Endometrial microvascular endothelial cells (primary cell): Measurements from ENCODE around the gene COX15. TPM values are rescaled to one million over a fixed set of nuclear protein-coding genes. Genes with fewer than 3 reads are reported as not detected.
"Not testable (repeated sequence)": the region's sequence is repeated elsewhere in the genome, so short reads cannot be mapped to it uniquely, and the experiment has no call there.

Source experiments
- in situ Hi-C: cut with HindIII; loops from 2 replicates; pipeline ENCODE4 v1.10.0; 2017; ENCODE audit warnings: low sequenced_read_pairs, low pct_unique_long_range_greater_than_20kb; ENCODE audit errors: inconsistent ontology term
- total RNA-seq: library from RNA; depleted of rRNA; stranded (reverse); fragments of >200 nt; gene quantifications from one replicate; pipeline ENCODE4 v1.2.3, GENCODE V29; 2015; ENCODE audit errors: inconsistent ontology term

The COX15 gene
- total RNA-seq: 39.1 TPM

DNA sequence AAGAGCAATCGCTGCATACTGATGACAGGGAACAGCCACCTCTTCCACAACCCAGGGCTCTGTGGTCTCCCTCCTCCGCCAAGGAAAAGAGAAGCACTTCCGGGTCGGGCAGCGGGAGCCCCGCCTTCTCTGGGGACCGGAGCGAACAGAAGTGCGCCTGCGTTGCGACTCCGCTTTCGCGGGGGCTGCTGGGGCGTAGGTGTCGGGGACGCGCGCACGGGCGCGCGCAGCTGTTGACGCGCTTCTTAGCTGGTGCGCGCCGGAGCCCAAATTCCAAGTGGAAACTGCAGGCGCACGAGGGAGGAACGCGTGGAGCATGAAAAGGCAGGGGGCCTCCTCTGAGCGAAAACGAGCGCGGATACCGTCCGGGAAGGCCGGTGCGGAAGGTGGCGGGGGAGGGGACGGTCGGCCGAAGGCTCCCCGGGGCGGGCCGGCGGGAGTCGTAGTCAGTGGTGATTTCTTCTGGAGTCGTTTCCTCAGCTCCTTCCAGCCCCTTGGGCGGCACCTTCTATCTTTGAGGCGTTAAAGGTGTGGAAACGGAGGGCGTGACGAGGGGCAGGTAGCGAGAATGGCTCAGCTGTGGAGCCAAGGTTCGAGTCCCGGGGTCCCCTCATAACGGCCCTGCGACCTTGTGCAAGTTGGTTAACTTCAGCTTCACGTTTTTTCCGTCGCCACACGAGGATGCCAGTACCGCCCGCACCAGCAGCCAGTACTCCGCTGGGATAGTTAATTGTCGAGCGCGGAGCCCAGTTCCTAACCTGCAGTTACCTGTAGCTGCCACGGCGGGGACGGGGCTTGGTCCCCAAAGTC is at the start of gene COX15, which contains the start of gene CUTC:
Gene COX15 (minus strand): TSS at position 95 of the 810 bp plus-strand sequence. CDS start 78 bp downstream, at position 17.
Gene CUTC (plus strand): TSS at position 202 of the 810 bp plus-strand sequence. CDS start 115 bp downstream, at position 317.
- in situ Hi-C loops: no loop called here

DNA sequence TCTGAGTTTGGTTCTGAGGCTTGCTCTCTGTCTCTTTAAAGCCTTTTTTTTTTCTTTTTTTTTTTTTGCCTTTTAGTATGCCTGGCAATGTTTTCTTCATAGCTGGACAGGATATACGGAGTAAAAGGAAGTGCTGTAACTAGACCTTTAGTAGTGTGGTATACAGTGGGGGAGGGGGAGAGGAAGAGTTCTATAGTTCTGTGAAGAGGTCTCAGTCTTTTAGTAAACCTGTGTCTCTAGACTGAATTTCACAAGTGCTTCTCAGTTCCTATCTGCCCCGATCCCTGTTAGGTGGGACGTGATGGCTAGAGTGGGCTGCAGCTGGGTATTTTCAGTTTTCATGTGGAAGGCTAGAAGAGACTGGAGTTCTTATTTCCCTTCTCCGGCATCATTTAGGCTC is 47.4 kb upstream of the COX15 start:
- in situ Hi-C loops: no loop called here

DNA sequence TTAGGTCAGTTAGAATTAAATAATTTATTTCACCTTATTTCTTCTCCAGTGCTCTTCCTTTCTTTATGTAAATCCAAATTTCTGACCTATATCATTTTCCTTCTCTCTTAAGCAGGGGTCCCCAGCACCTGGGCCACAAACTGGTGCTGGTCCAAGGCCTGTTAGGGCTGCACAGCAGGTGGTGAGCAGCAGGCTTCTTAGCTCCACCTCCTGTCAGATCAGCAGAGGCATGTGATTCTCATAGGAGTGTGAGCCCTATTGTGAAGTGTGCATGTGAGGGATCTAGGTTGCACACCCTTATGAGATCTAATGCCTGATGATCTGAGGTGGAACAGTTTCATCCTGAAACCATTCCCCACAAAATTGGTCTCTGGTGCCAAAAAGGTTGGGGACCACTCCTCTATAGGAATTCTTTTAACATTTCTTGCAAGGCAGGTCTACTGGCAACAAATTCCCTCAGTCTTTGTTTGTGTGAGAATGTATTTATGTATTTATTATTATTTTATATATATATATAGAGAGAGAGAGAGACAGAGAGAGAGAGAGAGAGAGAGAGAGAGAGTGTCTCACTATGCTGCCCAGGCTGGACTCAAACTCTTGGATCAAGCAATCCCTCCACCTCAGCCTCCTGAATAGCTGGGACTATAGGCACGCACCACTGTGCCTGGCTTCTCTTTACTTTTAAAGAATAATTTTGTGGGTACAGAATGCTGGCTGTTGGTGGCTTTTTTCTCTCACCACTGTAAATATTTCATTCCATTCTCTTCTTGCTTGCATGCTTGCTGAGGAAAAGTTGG is 46.2 kb upstream of the COX15 start:
- in situ Hi-C loops: no loop called here

DNA sequence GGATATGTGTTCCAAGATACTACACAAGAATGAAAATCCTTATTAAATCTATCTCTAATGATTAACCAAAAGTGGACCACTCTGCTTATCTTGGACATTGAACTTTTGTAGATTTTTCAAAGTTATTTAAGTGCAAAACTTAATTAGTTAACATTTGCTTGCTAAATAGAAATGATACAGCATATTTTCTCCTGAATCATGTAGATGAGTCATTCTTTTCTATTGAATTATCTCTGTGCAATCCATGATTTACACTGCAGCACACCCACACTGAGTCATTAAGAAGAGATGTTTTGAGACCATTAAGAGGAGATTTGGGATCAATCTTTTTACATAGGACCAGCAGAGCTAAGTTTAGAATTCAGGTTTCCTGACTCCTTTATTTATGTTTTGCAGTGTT is 43.9 kb upstream of the COX15 start:
- in situ Hi-C loops: no loop called here

DNA sequence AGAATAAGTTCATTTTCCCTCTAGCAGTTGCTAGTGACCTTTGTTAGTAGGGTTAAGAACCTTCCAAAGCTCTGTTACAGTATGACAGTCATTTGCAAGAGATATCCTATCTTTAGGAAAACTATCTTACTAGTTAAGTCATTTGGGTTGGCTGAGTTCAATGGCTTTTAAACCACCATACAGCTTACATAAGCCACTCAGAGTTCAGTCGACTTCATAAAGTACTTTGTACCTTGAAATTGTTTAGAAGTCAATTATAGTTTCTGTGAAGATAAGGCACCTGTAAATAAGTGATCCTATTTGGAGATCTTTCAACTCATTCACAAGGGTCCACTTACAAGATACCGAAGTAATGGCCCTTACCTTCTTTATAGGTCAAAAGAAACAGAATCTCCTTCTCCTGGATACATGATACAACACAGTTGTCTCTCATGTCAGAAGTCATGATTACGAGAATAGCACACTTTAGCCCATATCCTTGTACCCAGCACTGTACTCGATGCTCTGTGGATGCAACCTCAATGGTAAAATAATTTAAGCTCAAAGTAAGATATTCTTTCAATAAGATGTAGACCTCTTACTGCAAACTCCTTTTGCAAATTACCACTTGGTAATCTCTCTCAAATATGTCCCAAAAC is 38.6 kb upstream of the COX15 start:
- in situ Hi-C loops: no loop called here

DNA sequence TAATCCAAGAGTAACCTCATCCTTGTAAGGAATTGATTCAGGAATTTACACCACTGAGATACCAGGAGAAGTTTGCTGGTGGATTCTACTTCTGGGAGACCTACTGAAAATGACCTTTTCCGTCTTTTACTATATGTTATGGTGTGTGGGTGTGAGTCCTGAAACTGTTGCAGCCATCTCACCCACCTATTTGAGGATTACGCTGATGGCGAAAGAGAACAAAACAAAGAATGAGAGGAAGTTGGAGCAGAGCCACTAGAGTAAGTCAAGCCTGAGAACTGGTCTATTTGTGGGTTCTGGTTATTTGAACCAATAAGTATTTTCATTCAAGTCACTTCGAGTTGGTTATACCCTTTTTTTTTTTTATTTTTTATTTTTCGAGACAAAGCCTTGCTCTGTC is 37.8 kb upstream of the COX15 start:
- in situ Hi-C loops: no loop called here

DNA sequence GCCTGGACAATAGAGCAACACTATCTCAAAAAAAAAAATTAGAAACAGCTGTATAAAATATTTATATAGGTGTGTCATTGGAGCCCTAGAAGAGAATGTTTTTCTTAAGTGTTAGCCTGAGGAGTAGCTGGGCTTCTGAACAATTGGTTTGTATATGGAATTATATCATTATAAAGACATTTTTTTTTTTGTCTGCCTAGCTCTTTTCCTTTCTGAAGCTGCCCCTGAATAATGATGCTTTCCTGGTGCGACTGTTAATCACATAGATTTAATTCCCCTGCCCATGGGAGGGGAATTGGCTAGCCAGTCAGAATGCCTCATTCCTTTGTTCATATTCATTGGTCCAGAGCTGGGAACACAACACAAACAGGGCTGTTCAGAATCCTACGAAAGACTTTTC is 36.6 kb upstream of the COX15 start:
- in situ Hi-C loops: no loop called here

DNA sequence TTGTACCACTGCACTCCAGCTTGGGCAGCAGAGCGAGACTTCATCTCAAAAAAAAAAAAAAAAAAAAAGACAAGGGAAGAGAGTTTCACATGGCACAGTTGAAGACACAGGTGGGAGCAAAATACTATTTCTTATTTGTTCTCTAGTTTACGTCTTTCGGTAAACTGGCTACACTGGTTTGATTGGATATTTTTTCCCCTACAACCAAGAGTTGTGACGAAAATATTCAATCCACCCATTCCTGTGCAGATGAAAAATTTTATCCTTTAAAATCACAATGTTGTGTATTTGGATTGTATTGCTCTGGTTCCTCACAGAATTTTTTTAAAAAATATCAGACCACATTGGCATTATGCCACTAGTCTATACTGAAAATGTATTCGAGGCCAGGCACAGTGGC is 36.0 kb upstream of the COX15 start:
- in situ Hi-C loops: no loop called here

DNA sequence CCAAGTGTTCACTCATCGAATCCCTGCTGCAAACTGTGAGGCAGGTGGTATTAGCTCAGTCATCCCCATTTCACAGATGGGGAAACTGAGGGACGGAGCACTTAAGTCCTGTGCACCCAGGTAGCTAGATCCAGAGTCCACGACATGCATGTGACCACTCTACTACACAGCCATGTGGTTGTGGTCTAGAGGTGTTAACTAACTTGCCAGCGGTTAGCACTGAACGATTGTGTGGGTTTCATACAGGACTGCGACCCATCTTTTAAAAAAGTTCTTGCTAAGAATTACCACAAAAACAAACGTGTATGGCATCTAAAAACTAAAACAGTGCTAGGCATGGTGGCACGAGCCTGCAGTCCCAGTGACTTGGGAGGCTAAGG is 34.4 kb upstream of the COX15 start:
- in situ Hi-C loops: no loop called here

DNA sequence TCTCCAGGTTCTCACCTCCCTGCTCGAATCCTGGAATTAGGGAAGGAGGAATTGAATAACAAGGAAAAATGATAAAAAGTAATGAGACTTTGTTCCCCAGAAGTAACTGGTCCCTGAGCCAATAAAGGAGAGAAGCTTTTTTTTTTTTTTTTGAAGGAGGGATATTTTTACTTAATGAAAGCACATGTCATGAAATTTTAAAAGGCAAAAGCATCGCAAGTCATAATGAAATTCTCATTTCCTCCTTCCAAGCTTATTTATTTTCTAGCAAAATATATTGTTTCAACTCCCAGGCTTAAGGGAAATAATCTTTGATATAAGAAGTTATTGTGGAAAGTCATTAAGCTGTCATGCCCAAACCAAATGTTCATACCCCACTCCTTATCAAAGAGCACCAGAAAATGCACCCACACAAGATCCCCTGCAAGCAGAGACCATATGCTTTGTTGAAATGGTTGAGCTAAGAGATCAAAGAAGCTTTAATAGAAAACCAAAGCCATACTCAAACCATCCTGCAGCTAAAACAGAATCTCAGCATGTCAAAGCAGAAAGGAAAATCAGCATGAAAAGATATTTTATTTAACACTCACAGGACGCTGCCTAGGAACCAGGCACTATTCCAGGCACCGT is 33.9 kb upstream of the COX15 start:
- in situ Hi-C loops: no loop called here

DNA sequence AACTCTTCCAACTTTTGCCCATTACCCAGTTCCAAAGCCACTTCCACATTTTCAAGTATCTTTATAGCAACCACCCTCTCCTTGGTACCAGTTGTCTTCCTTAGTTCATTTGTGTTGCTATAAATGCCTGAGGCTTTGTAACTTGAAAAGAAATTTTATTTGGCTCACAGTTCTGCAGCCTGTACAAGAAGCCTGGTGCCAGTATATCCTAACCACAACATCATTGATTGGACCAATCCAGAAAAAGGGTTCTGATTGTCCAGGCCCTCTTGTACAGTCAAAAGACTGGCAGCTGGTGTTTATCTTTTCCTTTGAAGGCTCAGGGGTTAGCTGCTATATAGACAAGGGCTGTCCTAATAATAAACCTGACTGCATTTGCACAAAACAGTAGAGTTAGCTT is 29.4 kb upstream of the COX15 start:
- in situ Hi-C loops: no loop called here

DNA sequence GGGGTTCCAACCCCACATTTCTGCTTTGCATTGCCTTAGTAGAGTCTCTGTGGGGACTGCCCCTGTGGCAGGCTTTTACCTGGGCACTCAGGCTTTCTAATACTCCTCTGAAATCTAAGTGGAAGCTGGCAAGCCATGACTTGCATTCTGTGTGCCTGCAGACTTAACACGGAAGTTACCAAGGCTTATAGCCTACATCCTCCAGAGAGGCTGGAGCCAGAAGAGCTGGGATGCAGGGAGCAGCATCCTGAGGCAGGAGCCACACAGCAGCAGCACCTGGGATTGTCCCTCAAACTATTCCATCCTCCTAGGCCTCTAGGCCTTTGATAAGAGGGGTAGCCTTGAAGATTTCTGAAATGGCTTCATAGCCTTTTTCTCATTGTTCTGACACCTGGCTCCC is 28.4 kb upstream of the COX15 start:
- in situ Hi-C loops: no loop called here

DNA sequence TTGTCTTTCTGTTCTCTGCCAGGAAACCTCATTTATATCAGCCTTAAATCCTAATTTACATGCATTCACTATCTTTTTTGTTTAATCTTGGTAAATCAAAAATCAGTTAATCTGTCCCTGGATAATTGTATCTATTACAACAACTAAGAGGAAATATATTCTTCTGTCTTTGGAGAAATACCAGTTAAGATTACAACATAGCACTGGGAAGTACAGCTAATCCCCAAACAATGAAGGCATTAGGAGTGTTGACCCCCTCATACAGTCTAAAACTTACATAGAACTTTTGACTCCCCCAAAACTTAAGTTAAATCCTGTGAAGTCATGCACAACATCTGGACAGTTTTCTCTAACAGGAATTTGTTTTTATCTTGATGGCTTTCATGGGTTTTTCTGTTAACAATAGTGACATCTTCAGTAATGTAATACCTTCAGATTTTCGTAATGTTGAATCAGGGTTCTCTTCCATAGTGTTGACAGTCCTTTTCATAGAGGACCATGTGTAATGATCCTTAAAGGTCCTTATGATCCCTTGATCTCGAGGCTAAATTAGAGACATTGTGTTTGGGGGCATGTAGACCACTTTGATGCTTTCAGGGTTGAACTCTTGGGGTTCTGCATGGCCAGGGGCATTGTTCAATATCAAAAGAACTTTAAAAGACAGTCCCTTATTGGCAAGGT is 26.4 kb upstream of the COX15 start:
- in situ Hi-C loops: no loop called here

DNA sequence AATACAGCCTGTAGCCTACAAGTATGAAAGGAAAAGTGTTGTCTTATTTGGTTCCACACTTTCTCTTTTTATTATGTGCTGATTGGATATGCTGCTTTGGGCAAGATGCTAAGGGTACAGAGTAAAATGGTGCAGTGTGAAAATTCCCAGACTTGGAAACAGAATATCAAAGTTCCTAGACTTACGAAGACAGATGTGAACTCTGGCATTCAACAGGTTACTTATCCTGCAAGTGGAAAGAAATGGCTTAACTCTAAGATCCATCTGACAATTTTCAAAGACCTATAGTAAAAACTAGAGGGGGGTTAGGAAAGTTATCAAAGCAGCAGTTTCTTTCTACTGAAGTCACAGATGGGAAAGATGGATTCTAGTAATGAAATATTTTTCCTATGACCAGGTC is 24.2 kb upstream of the COX15 start:
- in situ Hi-C loops: no loop called here

DNA sequence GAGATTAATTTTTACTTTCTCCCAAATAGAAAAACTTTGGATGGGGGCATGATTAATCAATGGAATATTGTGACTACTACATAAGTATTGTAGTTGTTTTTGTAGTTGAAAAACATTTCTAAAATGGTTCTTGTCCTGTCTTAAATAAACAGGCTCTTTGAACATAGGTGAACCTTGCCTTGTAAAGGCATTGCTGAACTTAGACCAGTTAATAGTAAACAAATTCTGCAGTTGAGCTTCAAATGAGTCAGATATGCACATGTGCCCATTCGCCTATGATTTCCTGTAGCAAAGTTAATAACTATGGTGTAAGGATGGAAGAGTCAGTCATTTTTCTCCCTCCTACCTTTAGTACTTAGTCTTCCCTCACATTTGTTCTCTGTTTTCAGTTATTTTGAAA is 22.7 kb upstream of the COX15 start:
- in situ Hi-C loops: no loop called here

DNA sequence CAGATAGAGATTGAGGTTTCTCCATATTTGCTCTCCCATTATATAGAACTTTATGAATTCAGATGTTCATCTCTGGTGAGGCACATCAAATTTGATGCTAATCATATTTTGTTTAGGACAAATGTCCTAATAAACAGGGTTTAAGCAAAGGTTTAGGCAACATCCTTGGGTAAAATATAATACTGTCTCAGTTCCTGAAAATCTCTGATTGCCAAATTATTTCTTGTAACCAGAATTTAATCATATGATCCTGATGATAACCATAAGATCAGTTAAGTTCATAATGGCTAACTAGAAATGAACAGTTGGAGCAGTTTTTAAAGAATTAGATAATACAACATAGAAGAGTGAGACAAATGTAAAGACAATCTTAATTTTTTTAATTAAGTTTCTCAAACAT is 18.7 kb upstream of the COX15 start:
- in situ Hi-C loops: no loop called here

DNA sequence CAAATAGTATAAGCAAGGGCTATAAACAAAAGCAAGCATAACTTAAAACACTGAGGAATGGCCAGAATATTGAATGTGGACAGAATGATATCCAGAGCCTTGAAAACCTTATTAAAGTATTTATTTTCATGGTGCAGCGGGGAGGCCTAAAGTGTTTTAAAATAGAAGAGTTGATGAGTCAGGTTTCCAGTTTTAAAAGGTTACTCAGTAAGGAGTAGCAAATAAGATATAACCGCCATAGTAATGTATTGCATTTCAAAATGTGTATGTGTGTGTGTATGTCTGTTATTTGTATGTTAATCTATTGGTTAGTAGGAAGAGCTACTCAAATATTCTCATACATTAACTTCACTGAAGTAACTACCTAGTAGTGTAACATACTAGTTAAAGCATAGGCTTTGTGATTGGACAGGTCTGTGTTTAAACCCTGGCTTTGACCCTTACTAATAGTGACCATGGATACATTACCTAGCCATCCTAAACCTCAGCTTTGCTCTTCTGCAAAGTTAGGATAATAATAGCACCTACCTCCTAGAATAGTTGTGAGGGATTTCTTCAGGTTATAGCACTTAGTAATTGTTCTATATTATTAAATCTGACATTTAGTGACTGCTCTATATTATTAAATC is 17.0 kb upstream of the COX15 start:
- in situ Hi-C loops: no loop called here

DNA sequence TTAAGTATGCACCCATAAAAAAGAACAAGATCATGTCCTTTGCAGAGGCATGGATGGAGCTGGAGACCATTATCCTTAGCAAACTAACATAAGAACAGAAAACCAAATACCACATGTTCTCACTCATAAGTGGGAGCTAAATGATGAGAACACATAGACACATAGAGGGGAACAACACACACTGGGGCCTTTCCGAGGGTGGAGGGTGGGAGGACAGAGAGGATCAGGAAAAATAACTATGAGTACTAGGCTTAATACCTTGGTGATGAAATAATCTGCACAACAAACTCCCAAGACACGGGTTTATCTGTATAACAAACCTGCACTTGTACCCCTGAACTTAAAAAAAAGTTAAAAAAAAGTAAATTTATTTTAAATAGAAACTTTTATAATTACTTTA is 14.2 kb upstream of the COX15 start:
- in situ Hi-C loops: not testable (repeated sequence)
